Measurements from ENCODE around the gene TPBGL. TPM values are rescaled to one million over a fixed set of nuclear protein-coding genes. Genes with fewer than 3 reads are reported as not detected.

Gene TPBGL
- total RNA-seq, 1 experiment from 2014 or later, result not detected

DNA sequence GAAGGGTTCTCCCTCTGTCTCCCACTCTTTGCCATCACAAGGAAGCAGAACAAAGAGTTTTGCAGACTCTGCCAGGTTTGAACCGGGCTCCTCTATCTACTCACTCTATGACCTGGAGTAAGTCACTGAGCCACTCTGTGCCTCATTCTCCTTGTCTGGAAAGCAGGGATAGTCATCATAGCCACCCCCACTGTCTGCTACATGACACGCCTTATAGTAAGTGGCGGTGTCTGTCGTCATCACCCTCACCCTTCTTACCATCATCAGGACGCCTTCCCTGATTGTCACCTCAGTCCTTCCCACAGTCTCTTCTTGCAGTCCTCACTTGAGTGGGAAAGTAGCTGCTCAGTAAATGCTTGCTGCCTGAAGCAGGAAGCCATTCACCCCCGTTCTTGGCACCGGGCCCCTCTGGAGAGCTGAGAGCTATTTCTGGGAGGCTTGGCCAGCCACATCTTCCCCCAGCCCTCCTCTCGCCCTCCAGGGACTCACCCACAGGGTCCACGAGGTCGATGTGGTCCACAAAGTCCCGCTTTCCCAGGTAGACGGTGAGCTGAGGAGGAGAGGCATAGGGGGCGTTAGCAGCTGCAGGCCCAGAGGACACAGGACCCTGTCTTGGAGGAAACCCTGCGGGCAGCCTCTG is 46.4 kb downstream of the TPBGL start:
- Histone ChIP-seq H3K9me3 (ENCODE audit: low read length) (no peaks in the 10 kb centered on the region), H3K9ac (ENCODE audit: low read length) (no peak overlapping the region), H3F3A (ENCODE audit: low read length, unreplicated experiment) (no peaks in the 10 kb centered on the region), H2AFZ (ENCODE audit: low read length) (no peak overlapping the region), H3K27me3 (ENCODE audit: low read length) (no peaks in the 10 kb centered on the region), H3K4me2 (ENCODE audit: low read length) (no peak overlapping the region), H3K36me3 (ENCODE audit: low read depth, low read length) (no peaks in the 10 kb centered on the region), H3K79me2 (ENCODE audit: low read length) (no peaks in the 10 kb centered on the region), H4K20me1 (ENCODE audit: low read length) (no peaks in the 10 kb centered on the region), H3K27ac (ENCODE audit: low read length) (no peak overlapping the region), H3K4me1 (ENCODE audit: insufficient read depth, low read length) (no peaks in the 10 kb centered on the region), H3K9me2 (replicated peaks; ENCODE audit: low read length) (no peaks in the 10 kb centered on the region), H3K4me3 (ENCODE audit: low read length) (no peak overlapping the region)
- intact Hi-C loops (cut with micrococcal nuclease), result no loop called here
- POLR2A ChIA-PET (ENCODE audit: unreplicated experiment), result no interaction called here
- no peak for DNase-seq
- CTCF ChIA-PET, result no interaction called here
- BruUV-seq (replicated peaks), result no TSS peak
- TF ChIP-seq EZH2phosphoT487 (IDR thresholded peaks at IDR 0.05; ENCODE audit: borderline replicate concordance, low read length) (no peak), CTCF (conservative IDR thresholded peaks at IDR 0.05; ENCODE audit: low read depth, low read length) (no peak), EZH2 (IDR thresholded peaks at IDR 0.05; ENCODE audit: low read length, unreplicated experiment) (no peak)
- no peak for ATAC-seq

GRCh38 chr11:75287579-75287978 is 47.0 kb downstream of the TPBGL start:
- no peaks in the 10 kb centered on the region for H3F3A ChIP-seq (ENCODE audit: low read length, unreplicated experiment)
- DNase-seq (no peak), ATAC-seq (no peak)
- no peak overlapping the region for H3K4me2 ChIP-seq (ENCODE audit: low read length)
- intact Hi-C loops (cut with micrococcal nuclease), result no loop called here
- H3K36me3 ChIP-seq (ENCODE audit: low read depth, low read length), result no peaks in the 10 kb centered on the region
- H4K20me1 ChIP-seq (ENCODE audit: low read length), result no peaks in the 10 kb centered on the region
- H3K9me2 ChIP-seq (replicated peaks; ENCODE audit: low read length), result no peaks in the 10 kb centered on the region
- no TSS peak for BruUV-seq (replicated peaks)
- H3K9me3 ChIP-seq (ENCODE audit: low read length), result no peaks in the 10 kb centered on the region
- no peak overlapping the region for H3K9ac ChIP-seq (ENCODE audit: low read length)
- TF ChIP-seq EZH2phosphoT487 (IDR thresholded peaks at IDR 0.05; ENCODE audit: borderline replicate concordance, low read length), result no peak
- no peak for TF ChIP-seq EZH2 (IDR thresholded peaks at IDR 0.05; ENCODE audit: low read length, unreplicated experiment)
- TF ChIP-seq CTCF (conservative IDR thresholded peaks at IDR 0.05; ENCODE audit: low read depth, low read length), result no peak
- no peaks in the 10 kb centered on the region for H3K79me2 ChIP-seq (ENCODE audit: low read length)
- H3K4me1 ChIP-seq (ENCODE audit: insufficient read depth, low read length), result no peaks in the 10 kb centered on the region
- H2AFZ ChIP-seq (ENCODE audit: low read length), result no peak overlapping the region
- no peak overlapping the region for H3K4me3 ChIP-seq (ENCODE audit: low read length)
- ChIA-PET CTCF (no interaction called here), POLR2A (ENCODE audit: unreplicated experiment) (no interaction called here)
- no peaks in the 10 kb centered on the region for H3K27me3 ChIP-seq (ENCODE audit: low read length)
- no peak overlapping the region for H3K27ac ChIP-seq (ENCODE audit: low read length)

DNA sequence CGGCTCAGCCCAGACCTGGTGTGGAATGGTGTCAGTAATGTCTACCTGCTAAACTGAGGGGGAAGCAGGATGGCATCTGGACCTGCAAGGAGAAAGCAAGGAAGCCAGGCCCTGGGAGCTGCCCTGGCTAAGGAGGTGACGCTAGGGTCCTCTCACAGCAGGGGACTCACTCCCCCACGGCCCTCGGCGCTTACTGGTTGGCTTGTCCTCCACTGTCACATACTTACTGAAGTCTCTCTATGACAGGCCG is 48.9 kb downstream of the TPBGL start:
- Histone ChIP-seq H3F3A (ENCODE audit: low read length, unreplicated experiment) (no peaks in the 10 kb centered on the region), H3K4me2 (ENCODE audit: low read length) (no peak overlapping the region), H3K4me3 (ENCODE audit: low read length) (no peak overlapping the region), H3K4me1 (ENCODE audit: insufficient read depth, low read length) (no peaks in the 10 kb centered on the region), H2AFZ (ENCODE audit: low read length) (no peak overlapping the region), H3K9me3 (ENCODE audit: low read length) (no peaks in the 10 kb centered on the region), H4K20me1 (ENCODE audit: low read length) (no peaks in the 10 kb centered on the region), H3K79me2 (ENCODE audit: low read length) (no peaks in the 10 kb centered on the region), H3K27ac (ENCODE audit: low read length) (no peak overlapping the region), H3K36me3 (ENCODE audit: low read depth, low read length) (no peaks in the 10 kb centered on the region), H3K27me3 (ENCODE audit: low read length) (no peaks in the 10 kb centered on the region), H3K9ac (ENCODE audit: low read length) (no peak overlapping the region), H3K9me2 (replicated peaks; ENCODE audit: low read length) (no peaks in the 10 kb centered on the region)
- ChIA-PET CTCF (no interaction called here), POLR2A (ENCODE audit: unreplicated experiment) (no interaction called here)
- BruUV-seq (replicated peaks), result no TSS peak
- intact Hi-C loops (cut with micrococcal nuclease), result no loop called here
- ATAC-seq (no peak), DNase-seq (no peak)
- TF ChIP-seq EZH2 (IDR thresholded peaks at IDR 0.05; ENCODE audit: low read length, unreplicated experiment), result no peak

Data from PC-3 (cell line).